AG04450 (cell line): Measurements from ENCODE around the gene UCP1. TPM values are rescaled to one million over a fixed set of nuclear protein-coding genes. Genes with fewer than 3 reads are reported as not detected.
"Not testable (repeated sequence)": the region's sequence is repeated elsewhere in the genome, so short reads cannot be mapped to it uniquely, and the experiment has no call there.

Source experiments
- CTCF ChIA-PET: fragments of 300-600, 350-600 bp; formaldehyde crosslinking; extraction: SDS; loops from one replicate; lab custom pipeline; 2022; ENCODE audit warnings: antibody characterized with exemption, inconsistent platforms; lab: Charles Lee
- POLR2A ChIA-PET: fragments of 350-600 bp; formaldehyde crosslinking; extraction: SDS; loops from one replicate; lab custom pipeline; 2021; ENCODE audit warnings: antibody characterized with exemption, inconsistent platforms; lab: Yijun Ruan, JAX
- DNase-seq: peaks from one replicate; pipeline ENCODE4 v3.0.0-alpha.2; 2011; ENCODE audit warnings: low read depth, low spot score
- H3K27ac ChIP-seq: one replicate; pipeline ENCODE4 v1.5.1; 2012; ENCODE audit warnings: low read depth, low read length, control low read depth
- H3K27me3 ChIP-seq: one replicate; pipeline ENCODE4 v1.6.0; 2012; ENCODE audit warnings: low read length; ENCODE audit not compliant: control insufficient read depth, insufficient read depth
- H3K4me3 ChIP-seq: 2 replicates; pipeline ENCODE4 v1.5.1; 2011; ENCODE audit warnings: mild to moderate bottlenecking, low read depth, low read length, control low read depth
- H3K9me3 ChIP-seq: 2 replicates; pipeline ENCODE4 v1.5.1; 2012; ENCODE audit warnings: low read length; ENCODE audit not compliant: control insufficient read depth, insufficient read depth
- CTCF ChIP-seq: IDR thresholded peaks from 2 replicates; pipeline ENCODE4 v1.5.1; 2011; ENCODE audit warnings: low read depth, low read length, control low read depth, inconsistent platforms
- polyA plus RNA-seq: library from polyadenylated mRNA; depleted of rRNA; stranded (reverse); fragments of >200 nt; gene quantifications from 2 replicates; pipeline ENCODE4 v1.2.3, GENCODE V29; 2011; rRNA removed
- small RNA-seq: library from RNA; depleted of rRNA; stranded (forward); fragments of <200 nt; gene quantifications from one replicate; pipeline ENCODE3, GENCODE V24; 2012; ENCODE audit warnings: low read depth; ENCODE audit not compliant: insufficient read length

The UCP1 gene
- polyA plus RNA-seq, 1 experiment = not detected

GRCh38 chr4:140523857-140524742 lies 44.7 kb downstream of the UCP1 start, which contains the start of gene ELMOD2:
TSS of gene ELMOD2 (plus strand) at chr4:140524168. CDS start at chr4:140525429, 1,261 bp downstream.
- CTCF ChIA-PET = interaction anchor here (0.5 to 1.8 kb wide), 26 partner anchors 9 to 791 kb away, joined by 3 to 8 read pairs (median 4); partner anchors contain the start of gene CLGN

GRCh38 chr4:140523370-140523856 lies 45.3 kb downstream of the UCP1 start:
- Histone ChIP-seq H3K9me3 (no peaks in the 10 kb centered on the region), H3K27ac (no peak overlapping the region), H3K4me3 (peak overlapping the region; percentile 84), H3K27me3 (no peaks in the 10 kb centered on the region)
- no peak for TF ChIP-seq CTCF
- POLR2A ChIA-PET = interaction anchor here (0.6 to 0.7 kb wide), 5 partner anchors 148 to 948 kb away, joined by 3 to 5 read pairs (median 4); partner anchors contain the start of gene SCOC
- no peak for DNase-seq
- CTCF ChIA-PET = interaction anchor here (0.7 to 1.8 kb wide), 13 partner anchors 13 to 338 kb away, joined by 3 to 8 read pairs (median 4); partner anchors contain the start of gene CLGN

More at GRCh38 chr4:140523857-140524742, 44.7 kb downstream of the UCP1 start, which contains the start of gene ELMOD2:
- TF ChIP-seq CTCF = peak; percentile 95
- peak within 1 kb of the TSS; percentile 84 for H3K4me3 ChIP-seq
- POLR2A ChIA-PET = interaction anchor here (0.6 to 1.0 kb wide), 6 partner anchors 13 to 949 kb away, joined by 3 to 5 read pairs (median 4); partner anchors contain the start of gene SCOC
- DNase-seq = peak; percentile 93
- no peak within 1 kb of the TSS for H3K27ac ChIP-seq
- no peaks in the 10 kb centered on the region for H3K27me3 ChIP-seq
- H3K9me3 ChIP-seq = no peaks in the 10 kb centered on the region

- DNase-seq = no peak
- no peak overlapping the region for H3K27ac ChIP-seq
- H3K9me3 ChIP-seq = no peaks in the 10 kb centered on the region
- no peak for TF ChIP-seq CTCF
- ChIA-PET POLR2A (no interaction called here), CTCF (interaction anchor here (2.6 kb wide), 1 partner anchor 9 kb away, joined by 8 read pairs; the partner anchor contains the start of gene ELMOD2)
- H3K27me3 ChIP-seq = peaks cover 6% of the 10 kb centered on the region
- no peak overlapping the region for H3K4me3 ChIP-seq
Observed at GRCh38 chr4:140515423-140515822, 53.3 kb downstream of the UCP1 start.

GRCh38 chr4:140513765-140514164 lies 55.0 kb downstream of the UCP1 start:
- H3K27me3 ChIP-seq, H3K4me3 ChIP-seq, POLR2A ChIA-PET, H3K27ac ChIP-seq, H3K9me3 ChIP-seq, DNase-seq: not testable (repeated sequence)
- CTCF ChIA-PET = interaction anchor here (2.6 kb wide), 1 partner anchor 11 kb away, joined by 8 read pairs; the partner anchor contains the start of gene ELMOD2

Small RNA genes within 50 kb of the gene (small RNA-seq; reads per million reads assigned to genes)
- gene AC108019.1 = not detected
- not detected for gene RN7SL152P

Other genes starting within 250 kb of the UCP1 start
- 39.1 and 62.4 TPM in 2 replicates for gene SCOC, start 195.3 kb downstream of the UCP1 start, polyA plus RNA-seq
- gene CLGN, start 141.3 kb downstream of the UCP1 start, polyA plus RNA-seq = 1.6 and 2.7 TPM in 2 replicates
- gene MGAT4D, start 70.7 kb downstream of the UCP1 start, polyA plus RNA-seq = not detected in 2 replicates
- 22.2 and 29.4 TPM in 2 replicates for gene ELMOD2, start 44.8 kb downstream of the UCP1 start, polyA plus RNA-seq
- gene TBC1D9, start 187.4 kb upstream of the UCP1 start, polyA plus RNA-seq = 18.4 and 22.0 TPM in 2 replicates